GM23248 (cell line): Measurements from ENCODE around the gene SEMA3G.

Experiments used
- EZH2 ChIP-seq: fragments of 200-600 bp; sonication (generic); IDR thresholded peaks from 2 replicates; pipeline ENCODE4 v1.6.1; 2018; ENCODE audit warnings: antibody characterized with exemption, mild to moderate bottlenecking; ENCODE audit not compliant: insufficient read depth, poor library complexity, severe bottlenecking
- EZH2phosphoT487 ChIP-seq: fragments of 200-600 bp; sonication (generic); IDR thresholded peaks from 2 replicates; pipeline ENCODE4 v1.6.1; 2018; ENCODE audit warnings: antibody characterized with exemption, moderate library complexity, mild to moderate bottlenecking, low read depth; ENCODE audit not compliant: insufficient read depth

GRCh38 chr3:52443268-52443610, 1.7 kb downstream of the SEMA3G start:
- no peak for TF ChIP-seq EZH2
- TF ChIP-seq EZH2phosphoT487: no peak
